Endodermal cell (in vitro differentiated cells): ENCODE measurements around the gene SUGCT. TPM values are rescaled to one million over a fixed set of nuclear protein-coding genes. Genes with fewer than 3 reads are reported as not detected.

Source experiments
- DNase-seq: peaks from one replicate; pipeline ENCODE4 v3.0.0-alpha.2; 2017
- H3K27ac ChIP-seq: 2 replicates; pipeline ENCODE4 v1.5.1; 2013; ENCODE audit warnings: mild to moderate bottlenecking, low read depth, low read length, moderate library complexity
- H3K27me3 ChIP-seq: 2 replicates; pipeline ENCODE4 v1.6.1; 2013; ENCODE audit warnings: mild to moderate bottlenecking, low read length, moderate library complexity; ENCODE audit not compliant: insufficient read depth, control insufficient read depth, poor library complexity, severe bottlenecking
- H3K36me3 ChIP-seq: 2 replicates; pipeline ENCODE4 v1.7.0; 2013; ENCODE audit warnings: mild to moderate bottlenecking, low read length, moderate library complexity; ENCODE audit not compliant: control insufficient read depth, insufficient read depth
- H3K4me1 ChIP-seq: one replicate; pipeline ENCODE4 v1.7.0; 2013; ENCODE audit warnings: low read length; ENCODE audit not compliant: control insufficient read depth, insufficient read depth
- H3K4me3 ChIP-seq: 2 replicates; pipeline ENCODE4 v1.5.1; 2013; ENCODE audit warnings: mild to moderate bottlenecking, low read length, moderate library complexity
- H3K9ac ChIP-seq: 2 replicates; pipeline ENCODE4 v1.6.1; 2013; ENCODE audit warnings: mild to moderate bottlenecking, low read length, moderate library complexity; ENCODE audit not compliant: poor library complexity, severe bottlenecking; ENCODE audit errors: extremely low read depth
- H3K9me3 ChIP-seq: 2 replicates; pipeline ENCODE4 v1.6.1; 2013; ENCODE audit warnings: mild to moderate bottlenecking, low read length, moderate library complexity; ENCODE audit not compliant: control insufficient read depth
- H3K27ac Mint-ChIP-seq: 2 replicates; pipeline ENCODE4 v1.8.0; 2020; ENCODE audit warnings: mixed read lengths
- H3K27me3 Mint-ChIP-seq: 2 replicates; pipeline ENCODE4 v1.8.0; 2021; ENCODE audit warnings: mild to moderate bottlenecking, mixed read lengths; ENCODE audit not compliant: insufficient read depth
- H3K36me3 Mint-ChIP-seq: 2 replicates; pipeline ENCODE4 v1.8.0; 2020; ENCODE audit warnings: low read depth, mixed read lengths
- H3K4me1 Mint-ChIP-seq: 2 replicates; pipeline ENCODE4 v1.8.0; 2020; ENCODE audit warnings: mixed read lengths
- H3K4me3 Mint-ChIP-seq: 2 replicates; pipeline ENCODE4 v1.8.0; 2020; ENCODE audit warnings: mild to moderate bottlenecking, moderate library complexity, mixed read lengths
- H3K9me3 Mint-ChIP-seq: 2 replicates; pipeline ENCODE4 v1.8.0; 2020; ENCODE audit warnings: mild to moderate bottlenecking, mixed read lengths
- CTCF ChIP-seq: fragments of 200-600 bp; sonication (generic); conservative IDR thresholded peaks from 2 replicates; pipeline ENCODE4 v1.5.0; 2021; ENCODE audit warnings: antibody characterized with exemption, mild to moderate bottlenecking
- WGBS, 2 experiments: methylation state at CpG; one replicate each; pipeline versions ENCODE4 v1.1.5 to v1.1.7; 2013; ENCODE audit warnings: missing lambda C conversion rate in 2 of 2, mixed read lengths in 1 of 2; ENCODE audit not compliant: insufficient coverage in 1 of 2, insufficient read length in 1 of 2; 5-methylcytosine and 5-hydroxymethylcytosine counted together
- total RNA-seq, 2 donors: library from RNA; stranded (reverse); fragmentation: NEBNext Ultra II Directional in 1 of 2; extraction: Animal tissue kit (Norgen Biotek cat#: 25700) in 1 of 2; gene quantifications; 2 replicates in 1 of 2; 3 replicates in 1 of 2; pipeline ENCODE4 v1.2.1, GENCODE V29; 2021

Gene SUGCT
- total RNA-seq, 2 donors from 2014 or later: 3.6 to 3.9 TPM

DNA sequence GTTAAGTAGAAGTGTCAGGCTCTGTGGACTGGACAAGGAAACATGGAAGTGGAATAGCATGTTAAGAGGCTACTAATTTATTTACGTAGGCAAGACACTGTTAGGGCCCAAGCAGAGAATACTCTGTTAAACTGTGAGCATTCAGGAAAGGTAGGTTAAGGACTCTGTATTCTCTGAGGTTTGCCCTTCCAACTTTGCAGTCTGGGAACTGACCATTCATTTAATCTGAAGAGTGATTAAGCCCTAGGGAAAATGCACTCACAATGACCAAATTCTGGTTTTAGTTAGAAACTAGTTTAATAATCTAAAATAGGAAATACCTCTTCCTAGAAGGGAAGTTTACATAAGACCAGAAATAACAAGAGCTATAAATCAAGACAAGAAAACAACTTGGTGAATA is 266.6 kb downstream of the SUGCT start:
- H3K4me1 Mint-ChIP-seq: no peaks in the 10 kb centered on the region
- H3K4me3 Mint-ChIP-seq: no peak overlapping the region
- H3K9me3 Mint-ChIP-seq: no peaks in the 10 kb centered on the region
- TF ChIP-seq CTCF: no peak
- no peaks in the 10 kb centered on the region for H3K9me3 ChIP-seq
- no peaks in the 10 kb centered on the region for H3K27me3 Mint-ChIP-seq
- no peak for DNase-seq
- no peaks in the 10 kb centered on the region for H3K36me3 Mint-ChIP-seq
- no peak overlapping the region for H3K27ac Mint-ChIP-seq
- H3K4me3 ChIP-seq: no peak overlapping the region
- no peak overlapping the region for H3K27ac ChIP-seq
- no peaks in the 10 kb centered on the region for H3K27me3 ChIP-seq
- H3K4me1 ChIP-seq: no peaks in the 10 kb centered on the region
- H3K36me3 ChIP-seq: no peaks in the 10 kb centered on the region
- WGBS, 2 experiments: 90 to 100% methylated on average over 1 of the region's 1 CpG
- no peak overlapping the region for H3K9ac ChIP-seq

DNA sequence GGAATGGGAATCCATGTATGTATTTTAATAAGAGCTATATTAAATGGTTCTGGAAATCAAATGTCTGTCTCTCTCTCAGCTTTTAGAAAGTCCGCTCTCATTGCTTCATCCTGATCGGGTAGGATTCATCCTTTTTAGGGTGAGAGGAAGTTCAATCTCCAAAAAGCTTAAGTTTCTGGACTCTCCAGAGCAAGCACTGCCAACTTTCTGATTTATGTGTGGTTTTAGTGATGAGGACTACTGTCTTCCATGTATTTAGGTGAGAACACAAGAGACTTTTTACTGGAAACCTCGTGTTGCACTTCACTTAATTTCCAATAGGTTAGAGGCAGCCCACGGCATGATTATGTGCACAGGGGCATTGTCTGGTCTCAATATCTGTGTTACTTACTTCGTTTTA is 267.9 kb downstream of the SUGCT start:
- no peaks in the 10 kb centered on the region for H3K27me3 Mint-ChIP-seq
- Histone ChIP-seq H3K36me3 (no peaks in the 10 kb centered on the region), H3K4me1 (no peaks in the 10 kb centered on the region), H3K27me3 (no peaks in the 10 kb centered on the region), H3K9ac (no peak overlapping the region), H3K9me3 (no peaks in the 10 kb centered on the region), H3K4me3 (no peak overlapping the region), H3K27ac (no peak overlapping the region)
- no peaks in the 10 kb centered on the region for H3K4me1 Mint-ChIP-seq
- no peak overlapping the region for H3K4me3 Mint-ChIP-seq
- H3K27ac Mint-ChIP-seq: no peak overlapping the region
- DNase-seq: no peak
- no peaks in the 10 kb centered on the region for H3K9me3 Mint-ChIP-seq
- no peak for TF ChIP-seq CTCF
- no peaks in the 10 kb centered on the region for H3K36me3 Mint-ChIP-seq
- 76 to 96% methylated on average over 4 to 5 of the region's 5 CpGs for WGBS, 2 experiments

- TF ChIP-seq CTCF: no peak
- H3K9me3 Mint-ChIP-seq: no peaks in the 10 kb centered on the region
- H3K4me3 ChIP-seq: no peak overlapping the region
- H3K27me3 Mint-ChIP-seq: no peaks in the 10 kb centered on the region
- no peaks in the 10 kb centered on the region for H3K27me3 ChIP-seq
- H3K9me3 ChIP-seq: no peaks in the 10 kb centered on the region
- H3K9ac ChIP-seq: no peak overlapping the region
- WGBS, 2 experiments: 90 to 96% methylated on average over 3 of the region's 3 CpGs
- H3K4me1 ChIP-seq: no peaks in the 10 kb centered on the region
- no peaks in the 10 kb centered on the region for H3K4me1 Mint-ChIP-seq
- no peak overlapping the region for H3K4me3 Mint-ChIP-seq
- no peak for DNase-seq
- no peak overlapping the region for H3K27ac Mint-ChIP-seq
- H3K36me3 ChIP-seq: no peaks in the 10 kb centered on the region
- H3K27ac ChIP-seq: no peak overlapping the region
- no peaks in the 10 kb centered on the region for H3K36me3 Mint-ChIP-seq
These were observed 269.1 kb downstream of the SUGCT start for GRCh38 chr7:40403703-40404476.
